IMR-90 (cell line): ENCODE measurements around the gene FOSB. TPM values are rescaled to one million over a fixed set of nuclear protein-coding genes. Genes with fewer than 3 reads are reported as not detected.

ENCODE experiments used
- ATAC-seq: fragments of 200-7000 bp; cut with Tn5 transposase; 2 replicates; pipeline ENCODE4 v1.9.1; 2020; ENCODE audit warnings: low read depth, mild to moderate bottlenecking, moderate library complexity
- BruUV-seq: library from RNA; stranded (reverse); fragments of 400-500 nt; replicated peaks from 2 replicates; lab custom pipeline; 2021; lab: Mats Ljungman, UMichigan
- CTCF ChIA-PET: fragments of 300-600 bp; formaldehyde crosslinking; extraction: SDS; loops from one replicate; lab custom pipeline; 2021; ENCODE audit warnings: antibody characterized with exemption; lab: Yijun Ruan, JAX
- POLR2A ChIA-PET: fragments of 300-600 bp; sonication (Branson Sonifier 250); formaldehyde crosslinking; loops from one replicate; lab custom pipeline; 2022; ENCODE audit warnings: antibody characterized with exemption; ENCODE audit not compliant: unreplicated experiment; lab: Charles Lee
- DNase-seq: peaks from one replicate; pipeline ENCODE4 v3.0.0; 2013
- H2AFZ ChIP-seq: replicated peaks from 2 replicates; pipeline ENCODE3; 2013; ENCODE audit warnings: low read length, mild to moderate bottlenecking; ENCODE audit not compliant: poor library complexity
- H2AK5ac ChIP-seq: 2 replicates; pipeline ENCODE4 v1.6.1; 2013; ENCODE audit warnings: low read depth, low read length, inconsistent platforms
- H2AK9ac ChIP-seq: replicated peaks from 2 replicates; pipeline ENCODE3; 2013; ENCODE audit warnings: mild to moderate bottlenecking, low read depth, low read length, moderate library complexity; ENCODE audit not compliant: poor library complexity
- H2BK120ac ChIP-seq: 2 replicates; pipeline ENCODE4 v1.6.1; 2013; ENCODE audit warnings: low read depth, low read length, inconsistent platforms
- H2BK15ac ChIP-seq: 3 replicates; pipeline ENCODE4 v1.6.1; 2013; ENCODE audit warnings: low read depth, low read length, inconsistent platforms
- H2BK20ac ChIP-seq: 2 replicates; pipeline ENCODE4 v1.6.1; 2013; ENCODE audit warnings: low read depth, mild to moderate bottlenecking, inconsistent platforms, low read length, moderate library complexity
- H2BK5ac ChIP-seq: 2 replicates; pipeline ENCODE4 v1.6.1; 2013; ENCODE audit warnings: mild to moderate bottlenecking, low read depth, low read length, inconsistent platforms; ENCODE audit not compliant: poor library complexity, severe bottlenecking
- H3K14ac ChIP-seq: replicated peaks from 2 replicates; pipeline ENCODE4 v1.6.1; 2013; ENCODE audit warnings: low read depth, low read length, inconsistent platforms
- H3K18ac ChIP-seq: 2 replicates; pipeline ENCODE4 v1.6.1; 2013; ENCODE audit warnings: low read depth, low read length, control low read depth
- H3K23ac ChIP-seq: 2 replicates; pipeline ENCODE4 v1.6.1; 2013; ENCODE audit warnings: low read depth, low read length, inconsistent platforms
- H3K27ac ChIP-seq: 2 replicates; pipeline ENCODE4 v1.5.1; 2013; ENCODE audit warnings: mild to moderate bottlenecking, control low read depth, low read length; ENCODE audit not compliant: insufficient read depth
- H3K27me3 ChIP-seq: 2 replicates; pipeline ENCODE4 v1.6.1; 2013; ENCODE audit warnings: low read length; ENCODE audit not compliant: control insufficient read depth, insufficient read depth
- H3K36me3 ChIP-seq: 2 replicates; pipeline ENCODE4 v1.6.1; 2013; ENCODE audit warnings: low read length, mixed read lengths; ENCODE audit not compliant: control insufficient read depth, insufficient read depth
- H3K4ac ChIP-seq: 2 replicates; pipeline ENCODE4 v1.6.1; 2013; ENCODE audit warnings: low read depth, low read length, inconsistent platforms
- H3K4me1 ChIP-seq: 2 replicates; pipeline ENCODE4 v1.6.1; 2013; ENCODE audit warnings: low read length, mixed read lengths; ENCODE audit not compliant: control insufficient read depth, insufficient read depth
- H3K4me2 ChIP-seq: 2 replicates; pipeline ENCODE4 v1.6.1; 2013; ENCODE audit warnings: low read depth, mild to moderate bottlenecking, control low read depth, low read length, moderate library complexity
- H3K4me3 ChIP-seq: 2 replicates; pipeline ENCODE4 v1.5.1; 2013; ENCODE audit warnings: low read depth, mild to moderate bottlenecking, control low read depth, low read length, moderate library complexity; ENCODE audit not compliant: insufficient read depth
- H3K56ac ChIP-seq: 2 replicates; pipeline ENCODE4 v1.6.1; 2013; ENCODE audit warnings: low read length, inconsistent platforms; ENCODE audit not compliant: insufficient read depth; ENCODE audit errors: extremely low read depth
- H3K79me1 ChIP-seq, 2 experiments: 2 replicates each; pipeline ENCODE4 v1.6.1; 2013; ENCODE audit warnings: low read length in 2 of 2, inconsistent platforms in 1 of 2, low read depth in 1 of 2
- H3K9ac ChIP-seq: 2 replicates; pipeline ENCODE4 v1.6.1; 2013; ENCODE audit warnings: low read depth, low read length, control low read depth
- H3K9me1 ChIP-seq: 2 replicates; pipeline ENCODE4 v1.6.1; 2013; ENCODE audit warnings: low read length, inconsistent platforms; ENCODE audit not compliant: insufficient read depth
- H3K9me3 ChIP-seq: 2 replicates; pipeline ENCODE4 v1.6.1; 2013; ENCODE audit warnings: low read length; ENCODE audit not compliant: control insufficient read depth, insufficient read depth
- H4K20me1 ChIP-seq: 2 replicates; pipeline ENCODE4 v1.6.1; 2013; ENCODE audit warnings: low read length, inconsistent platforms; ENCODE audit not compliant: insufficient read depth
- H4K5ac ChIP-seq: 2 replicates; pipeline ENCODE4 v1.6.1; 2013; ENCODE audit warnings: mild to moderate bottlenecking, low read depth, low read length, control low read depth
- H4K8ac ChIP-seq, 2 experiments: 2 replicates each; pipeline ENCODE4 v1.6.1; 2013; ENCODE audit warnings: low read depth in 2 of 2, low read length in 2 of 2, control low read depth in 1 of 2, inconsistent platforms in 1 of 2
- H4K91ac ChIP-seq: 2 replicates; pipeline ENCODE4 v1.6.1; 2013; ENCODE audit warnings: low read depth, low read length, inconsistent platforms; ENCODE audit not compliant: insufficient read depth
- BHLHE40 ChIP-seq: fragments of 150-350 bp; IDR thresholded peaks from 2 replicates; pipeline ENCODE4 v1.6.1; 2016; ENCODE audit warnings: mild to moderate bottlenecking, low read depth, low read length
- CTCF ChIP-seq: conservative IDR thresholded peaks from 2 replicates; pipeline ENCODE4 v1.5.1; 2012; ENCODE audit warnings: mild to moderate bottlenecking, low read depth, low read length, improper control_type of control experiment
- FOS ChIP-seq: fragments of 150-350 bp; IDR thresholded peaks from 2 replicates; pipeline ENCODE4 v1.6.1; 2016; ENCODE audit warnings: low read depth, low read length
- MXI1 ChIP-seq: IDR thresholded peaks from 2 replicates; pipeline ENCODE4 v1.6.1; 2012; ENCODE audit warnings: low read depth, mild to moderate bottlenecking, low read length, moderate library complexity, borderline replicate concordance
- RCOR1 ChIP-seq: IDR thresholded peaks from 2 replicates; pipeline ENCODE4 v1.6.1; 2012; ENCODE audit warnings: mild to moderate bottlenecking, low read length, improper control_type of control experiment; ENCODE audit not compliant: insufficient replicate concordance
- SMC3 ChIP-seq: fragments of 150-350 bp; IDR thresholded peaks from 2 replicates; pipeline ENCODE4 v1.6.1; 2016; ENCODE audit warnings: low read depth, mild to moderate bottlenecking, antibody characterized with exemption, low read length, moderate library complexity
- WGBS, 2 experiments: methylation state at CpG; one replicate each; pipeline versions ENCODE4 v1.1.5 to v1.1.7; 2013; ENCODE audit warnings: missing lambda C conversion rate in 2 of 2; ENCODE audit not compliant: insufficient read length in 1 of 2; ENCODE audit errors: extremely low coverage in 2 of 2; 5-methylcytosine and 5-hydroxymethylcytosine counted together
- dilution Hi-C: fragments of 300-500 bp; cut with HindIII; formaldehyde crosslinking; loops from one replicate; pipeline ENCODE4 v1.14.3; 2018; ENCODE audit warnings: low sequenced_read_pairs; ENCODE audit not compliant: unreplicated experiment
- in situ Hi-C: fragments of 300-500 bp; cut with MboI; formaldehyde crosslinking; loops from 3 replicates; pipeline ENCODE4 v1.14.3; 2019; ENCODE audit warnings: low sequenced_read_pairs, inconsistent platforms, mixed read lengths
- intact Hi-C: fragments of 100-400 bp; cut with micrococcal nuclease; formaldehyde crosslinking; loops from 2 replicates; pipeline ENCODE4 v1.10.0; 2022
- polyA plus RNA-seq, 3 experiments: library from polyadenylated mRNA; depleted of rRNA; stranded (reverse); fragments of >200 nt; gene quantifications; 2 replicates each; pipeline ENCODE4 v1.2.3, GENCODE V29; 2012; ENCODE audit warnings: low replicate concordance in 1 of 3
- total RNA-seq: library from RNA; depleted of rRNA; stranded (reverse); fragments of >200 nt; gene quantifications from 2 replicates; pipeline ENCODE4 v1.2.3, GENCODE V29; 2012
- TF ChIP-seq, protein P1 (sequence below): fragments of 150-350 bp; IDR thresholded peaks from 2 replicates; pipeline ENCODE4 v1.6.1; 2016; ENCODE audit warnings: low read depth, mild to moderate bottlenecking, low read length, moderate library complexity, borderline replicate concordance

FOSB gene
- total and polyA plus RNA-seq, 2 of the 4 experiments (the other 2 are of a cell fraction) = 11.1 to 15.6 TPM

GRCh38 chr19:45509692-45510015 lies 41.9 kb downstream of the FOSB start:
- Histone ChIP-seq H3K18ac (peak overlapping the region; percentile 67), H3K9me1 (peaks cover 15% of the 10 kb centered on the region), H3K4me3 (peak overlapping the region; percentile 47), H3K36me3 (peaks cover 6% of the 10 kb centered on the region), H2BK120ac (peak overlapping the region; percentile 82; the same call in 1 of the 2 replicates), H4K91ac (peak overlapping the region; percentile 98), H4K20me1 (peaks cover 56% of the 10 kb centered on the region), H3K56ac (peak overlapping the region; percentile 90), H3K27ac (peak overlapping the region; percentile 95), H2AFZ (peak overlapping the region; percentile 68), H4K5ac (peak overlapping the region; percentile 87), H3K9ac (peak overlapping the region; percentile 84), H3K4me2 (peak overlapping the region; percentile 91), H3K14ac (peak overlapping the region; percentile 99), H3K27me3 (no peaks in the 10 kb centered on the region), H3K79me1 (peaks cover 2 to 61% of the 10 kb centered on the region in 2 experiments; a peak in 3 of 4 replicates), H2AK5ac (peak overlapping the region; percentile 79), H2AK9ac (peak overlapping the region; percentile 98), H2BK15ac (peak overlapping the region; percentile 93; the same call in 1 of the 3 replicates), H2BK5ac (peak overlapping the region; percentile 93), H4K8ac (peak overlapping the region; percentile 89 to 99), H3K23ac (peak overlapping the region; percentile 96; the same call in 1 of the 2 replicates), H2BK20ac (peak overlapping the region; percentile 21; the same call in 1 of the 2 replicates), H3K4me1 (peaks cover 11% of the 10 kb centered on the region), H3K4ac (peak overlapping the region; percentile 95), H3K9me3 (no peaks in the 10 kb centered on the region)
- CTCF ChIA-PET = no interaction called here
- in situ Hi-C loops = no loop called here
- dilution Hi-C loops = no loop called here
- POLR2A ChIA-PET = no interaction called here
- ATAC-seq (no peak), DNase-seq (no peak)
- BruUV-seq = no TSS peak
- no CpG with 5 or more reads among the region's 3 CpGs for WGBS, 2 experiments
- intact Hi-C loops = loop anchor here (5.0 kb wide), 2 partner anchors 133 to 183 kb away; partner anchors contain the start of genes QPCTL and SNRPD2
- no peak for TF ChIP-seq FOS
- TF ChIP-seq, protein P1, sequence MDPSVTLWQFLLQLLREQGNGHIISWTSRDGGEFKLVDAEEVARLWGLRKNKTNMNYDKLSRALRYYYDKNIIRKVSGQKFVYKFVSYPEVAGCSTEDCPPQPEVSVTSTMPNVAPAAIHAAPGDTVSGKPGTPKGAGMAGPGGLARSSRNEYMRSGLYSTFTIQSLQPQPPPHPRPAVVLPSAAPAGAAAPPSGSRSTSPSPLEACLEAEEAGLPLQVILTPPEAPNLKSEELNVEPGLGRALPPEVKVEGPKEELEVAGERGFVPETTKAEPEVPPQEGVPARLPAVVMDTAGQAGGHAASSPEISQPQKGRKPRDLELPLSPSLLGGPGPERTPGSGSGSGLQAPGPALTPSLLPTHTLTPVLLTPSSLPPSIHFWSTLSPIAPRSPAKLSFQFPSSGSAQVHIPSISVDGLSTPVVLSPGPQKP = no peak
- no peak for TF ChIP-seq BHLHE40
- no peak for TF ChIP-seq SMC3
- TF ChIP-seq MXI1 = no peak
- TF ChIP-seq CTCF = no peak
- TF ChIP-seq RCOR1 = no peak
